Measurements from ENCODE around the gene PIGT. TPM values are rescaled to one million over a fixed set of nuclear protein-coding genes. Genes with fewer than 3 reads are reported as not detected.

PIGT gene
- total RNA-seq, 2 experiments from 2014 or later, result 43.7 to 47.7 TPM

DNA sequence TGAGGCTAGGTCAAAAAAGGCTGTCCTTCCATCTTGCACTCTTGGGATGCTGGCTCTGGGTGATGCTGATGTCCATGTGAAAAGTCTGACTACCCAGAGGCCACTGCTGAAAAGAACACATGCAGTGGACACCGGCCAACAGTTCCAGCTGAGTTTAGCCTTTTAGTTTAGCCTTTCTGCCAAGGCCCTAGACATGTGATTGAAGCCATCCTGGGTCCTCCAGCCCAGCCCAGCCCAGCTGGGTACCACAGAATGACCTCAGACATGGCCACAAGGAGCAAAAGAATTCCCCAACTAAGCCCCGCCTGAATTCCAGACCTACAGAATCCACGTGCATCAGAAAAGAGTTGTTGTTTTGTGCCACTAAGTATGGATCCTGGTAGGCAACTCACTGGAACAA lies 17.4 kb downstream of the PIGT start:
- ATAC-seq (no peak), DNase-seq (no peak)
- no peaks in the 10 kb centered on the region for H3K9me3 Mint-ChIP-seq
- TF ChIP-seq CTCF (IDR thresholded peaks at IDR 0.05), result no peak
- CTCF ChIA-PET, result interaction anchor here (3.3 to 14.4 kb wide), 2 partner anchors 16 to 64 kb away, joined by 13 to 549 read pairs; partner anchors contain the start of genes SYS1 and TP53TG5
- no peak overlapping the region for H3K4me3 Mint-ChIP-seq
- POLR2A ChIA-PET, result interaction anchor here (1.2 kb wide), 1 partner anchor 26 kb away, joined by 3 read pairs; no protein-coding TSS in a partner anchor
- H3K27ac Mint-ChIP-seq, result no peak overlapping the region
- H3K4me1 Mint-ChIP-seq (ENCODE audit: low read depth), result peaks cover 15% of the 10 kb centered on the region
- peaks cover 10% of the 10 kb centered on the region for H3K36me3 Mint-ChIP-seq (ENCODE audit: low read depth)
- intact Hi-C loops (cut with micrococcal nuclease), result no loop called here
- H3K27me3 Mint-ChIP-seq, result no peaks in the 10 kb centered on the region

DNA sequence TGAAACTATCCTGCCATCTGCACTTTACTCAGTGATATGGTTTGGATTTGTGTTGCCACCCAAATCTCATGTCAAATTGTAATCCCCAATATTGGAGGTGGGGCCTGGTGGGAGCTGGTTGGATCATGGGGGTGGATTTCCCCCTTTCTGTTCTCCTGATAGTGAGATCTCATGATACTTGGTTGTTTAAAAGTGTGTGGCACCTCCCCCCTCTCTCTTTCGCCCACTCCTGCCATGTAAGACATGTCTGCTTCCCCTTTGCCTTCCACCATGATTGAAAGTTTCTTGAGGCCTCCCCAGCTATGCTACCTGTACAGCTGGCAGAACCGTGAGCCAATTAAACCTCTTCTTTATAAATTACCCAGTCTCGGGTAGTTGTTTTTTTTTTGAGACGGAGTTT lies 18.0 kb downstream of the PIGT start:
- H3K9me3 Mint-ChIP-seq, result no peaks in the 10 kb centered on the region
- no peak overlapping the region for H3K4me3 Mint-ChIP-seq
- H3K27ac Mint-ChIP-seq, result no peak overlapping the region
- POLR2A ChIA-PET, result no interaction called here
- no peaks in the 10 kb centered on the region for H3K27me3 Mint-ChIP-seq
- intact Hi-C loops (cut with micrococcal nuclease), result no loop called here
- DNase-seq (no peak), ATAC-seq (no peak)
- H3K4me1 Mint-ChIP-seq (ENCODE audit: low read depth), result peaks cover 15% of the 10 kb centered on the region
- peaks cover 10% of the 10 kb centered on the region for H3K36me3 Mint-ChIP-seq (ENCODE audit: low read depth)
- TF ChIP-seq CTCF (IDR thresholded peaks at IDR 0.05), result no peak
- CTCF ChIA-PET, result interaction anchor here (14.4 kb wide), 1 partner anchor 64 kb away, joined by 549 read pairs; the partner anchor contains the start of genes SYS1 and TP53TG5

DNA sequence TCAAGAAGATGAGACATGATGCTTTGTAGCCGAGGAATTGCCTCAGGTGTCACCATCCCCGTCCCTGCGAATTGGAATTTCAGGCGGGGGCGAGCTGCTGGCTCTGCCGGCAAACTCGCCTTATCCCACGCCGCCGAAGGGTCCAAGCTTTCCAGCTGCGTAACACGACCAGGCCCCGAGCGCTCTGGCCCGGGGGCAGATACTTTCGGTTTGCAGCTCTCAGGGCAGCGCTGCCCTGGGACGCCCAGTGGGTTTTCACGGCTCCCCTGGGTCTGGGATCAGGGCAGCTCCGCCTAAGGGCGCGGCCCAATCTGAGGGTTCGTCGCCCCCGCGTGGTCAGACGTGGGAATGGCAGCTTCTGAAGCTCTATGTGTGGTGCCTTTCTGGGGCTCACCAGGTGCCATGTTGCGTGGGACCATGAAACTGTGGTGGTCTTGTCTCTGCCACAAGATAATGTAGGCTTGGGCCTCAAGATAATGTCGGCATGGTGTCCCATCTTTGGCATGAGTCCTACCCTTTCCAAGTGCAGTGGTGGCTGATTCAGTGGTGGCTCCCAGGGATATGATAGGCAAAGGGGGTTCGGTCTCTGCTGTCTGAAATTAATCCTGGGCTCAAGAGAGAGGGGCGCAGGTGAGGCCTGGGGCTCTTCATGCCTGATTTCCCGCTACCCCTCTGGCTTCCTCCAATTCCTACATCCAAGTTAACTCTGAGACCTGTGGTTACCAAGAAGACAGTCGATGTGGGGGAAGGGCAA lies 21.0 kb downstream of the PIGT start:
- TF ChIP-seq CTCF (IDR thresholded peaks at IDR 0.05), result peak; percentile 97
- intact Hi-C loops (cut with micrococcal nuclease), result loop anchor here (1.0 to 2.0 kb wide), 3 partner anchors 63 to 118 kb away; partner anchors contain the start of gene SYS1
- POLR2A ChIA-PET, result interaction anchor here (0.5 to 2.3 kb wide), 9 partner anchors 11 to 135 kb away, joined by 3 to 12 read pairs (median 4); partner anchors contain the start of genes SDC4 and SYS1
- Mint-ChIP-seq H3K4me1 (ENCODE audit: low read depth) (peaks cover 17% of the 10 kb centered on the region), H3K27me3 (no peaks in the 10 kb centered on the region), H3K27ac (no peak overlapping the region), H3K4me3 (peak overlapping the region; percentile 73), H3K36me3 (ENCODE audit: low read depth) (peaks cover 9% of the 10 kb centered on the region), H3K9me3 (no peaks in the 10 kb centered on the region)
- peak; percentile 92 for DNase-seq
- CTCF ChIA-PET, result interaction anchor here (0.7 to 14.4 kb wide), 43 partner anchors 9 to 495 kb away, joined by 3 to 549 read pairs (median 8); partner anchors contain the start of genes DBNDD2, PIGT, SDC4 and SYS1
- ATAC-seq, result peak; percentile 99

DNA sequence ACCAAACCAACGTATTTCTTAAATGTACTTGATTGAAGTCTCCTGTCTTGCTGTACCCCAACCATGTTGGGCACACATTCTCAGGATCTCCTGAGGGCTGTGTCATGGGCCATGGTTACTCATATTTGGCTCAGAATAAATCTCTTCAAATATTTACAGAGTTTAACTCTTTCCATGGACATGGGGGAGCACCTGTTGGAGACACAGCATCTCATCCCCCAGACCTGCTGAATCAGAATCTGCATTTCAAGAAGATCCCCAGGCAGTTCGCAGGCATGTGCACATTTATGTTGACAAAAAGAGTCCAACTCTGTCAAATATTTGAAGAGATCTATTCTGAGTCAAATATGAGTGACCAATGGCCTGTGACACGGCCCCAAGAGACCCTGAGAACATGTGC lies 24.5 kb downstream of the PIGT start:
- intact Hi-C loops (cut with micrococcal nuclease), result no loop called here
- ChIA-PET POLR2A (interaction anchor here (1.2 to 1.7 kb wide), 2 partner anchors 67 to 375 kb away, joined by 3 to 4 read pairs; no protein-coding TSS in a partner anchor), CTCF (interaction anchor here (1.2 to 14.4 kb wide), 4 partner anchors 11 to 119 kb away, joined by 3 to 549 read pairs (median 86); partner anchors contain the start of genes SYS1 and TP53TG5)
- H3K4me3 Mint-ChIP-seq, result no peak overlapping the region
- H3K27me3 Mint-ChIP-seq, result peaks cover 4% of the 10 kb centered on the region
- ATAC-seq, result no peak
- no peak for TF ChIP-seq CTCF (IDR thresholded peaks at IDR 0.05)
- H3K27ac Mint-ChIP-seq, result no peak overlapping the region
- no peak for DNase-seq
- peaks cover 26% of the 10 kb centered on the region for H3K4me1 Mint-ChIP-seq (ENCODE audit: low read depth)
- H3K9me3 Mint-ChIP-seq, result no peaks in the 10 kb centered on the region
- no peaks in the 10 kb centered on the region for H3K36me3 Mint-ChIP-seq (ENCODE audit: low read depth)
